HG03196 (cell line): ENCODE results near the gene CROCC2.

ENCODE experiments used
- ATAC-seq: cut with Tn5 transposase; IDR thresholded peaks from one replicate; pipeline ENCODE4 v1.9.1; 2021; ENCODE audit not compliant: unreplicated experiment

CROCC2 gene

DNA sequence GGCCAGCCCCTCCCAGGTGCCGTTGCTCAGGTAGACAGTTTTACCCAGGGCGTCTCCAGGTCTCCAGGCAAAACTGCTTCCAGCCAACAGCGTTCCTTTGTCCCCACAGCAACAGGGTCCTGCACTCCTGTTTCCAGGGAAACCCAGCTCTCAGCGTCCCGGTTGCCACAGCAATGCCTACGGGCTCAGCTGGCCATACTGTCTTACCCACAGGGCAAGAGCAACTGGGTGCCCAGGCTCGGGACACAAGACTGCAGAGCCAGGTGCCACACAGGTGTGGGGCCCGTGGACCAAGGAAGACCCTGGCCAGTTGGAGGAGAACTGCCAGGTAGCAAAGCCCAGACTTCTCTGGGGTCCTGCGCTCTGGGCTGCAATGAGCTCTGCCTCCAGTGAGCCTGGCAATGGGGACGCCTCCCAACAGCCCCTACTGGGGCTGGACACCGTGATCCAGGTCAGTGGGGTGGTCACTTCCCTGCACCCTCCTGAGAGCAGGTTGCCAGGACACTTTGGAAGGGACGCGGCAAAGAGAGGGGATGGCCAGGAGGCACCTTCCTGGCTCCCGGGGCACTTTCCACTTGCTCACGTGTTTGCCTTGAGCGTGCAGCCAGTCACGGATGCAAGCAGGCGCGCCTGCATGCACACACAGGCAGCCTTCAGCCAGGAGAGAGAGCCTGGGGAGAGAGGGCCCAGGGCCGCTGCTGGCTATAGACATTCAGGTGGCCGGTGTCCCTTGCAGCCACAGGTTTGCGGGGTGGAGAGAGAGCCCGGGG lies at the start of gene CROCC2:
TSS of gene CROCC2 (plus strand) at position 196 of the 770 bp plus-strand sequence. CDS start at position 374, 178 bp downstream.
- ATAC-seq: no peak

DNA sequence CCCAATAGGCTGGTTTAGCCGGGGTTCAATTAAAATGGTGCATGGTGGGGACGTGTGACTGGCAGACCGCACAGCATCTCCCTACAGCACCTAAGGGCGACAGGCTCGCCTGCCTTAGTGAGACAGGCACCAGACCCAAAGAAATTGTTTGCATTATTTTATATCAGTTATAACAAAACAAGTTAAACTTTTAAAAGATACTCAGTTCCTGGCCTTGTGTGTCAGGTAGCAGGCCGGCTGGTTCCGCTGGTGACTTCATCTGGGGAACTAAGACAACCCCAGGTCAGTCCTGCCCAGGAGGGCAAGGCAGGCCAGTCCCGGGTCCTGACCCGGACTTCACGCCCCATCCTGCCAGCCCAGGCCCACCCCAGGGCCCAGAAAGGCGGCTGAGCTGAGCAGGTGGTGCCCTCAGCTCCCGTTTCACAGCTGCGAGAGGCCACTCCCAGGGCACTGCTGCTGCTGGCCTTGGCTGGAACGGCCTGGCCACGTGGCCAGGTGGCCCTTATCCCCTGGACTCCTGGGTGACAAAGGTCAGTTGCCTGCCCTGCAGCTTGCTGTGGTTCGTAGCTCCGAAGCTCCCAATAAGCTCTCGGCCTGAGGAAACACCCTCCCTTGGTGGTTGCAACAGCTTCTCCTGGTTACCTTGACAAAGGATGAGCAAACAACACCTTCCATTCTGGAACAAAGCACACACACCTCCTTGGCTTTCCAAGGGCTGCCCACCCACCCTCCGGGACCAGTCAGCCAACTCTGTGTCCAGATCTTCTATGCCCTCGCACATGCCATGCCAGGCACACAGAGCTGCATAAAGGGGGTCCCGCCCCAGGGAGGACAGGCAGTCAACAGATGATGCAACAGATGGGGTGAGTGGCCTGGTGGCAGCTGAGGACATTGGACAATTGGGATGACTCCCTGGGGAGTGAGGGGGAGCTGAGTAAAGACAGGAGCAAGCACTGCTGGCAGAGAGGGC lies 48.8 kb upstream of the CROCC2 start:
- no peak for ATAC-seq

GRCh38 chr2:240858321-240858720 lies 47.8 kb upstream of the CROCC2 start:
- ATAC-seq: no peak

GRCh38 chr2:240858871-240859270 lies 47.3 kb upstream of the CROCC2 start:
- ATAC-seq: no peak

- no peak for ATAC-seq
Observed at GRCh38 chr2:240861547-240861946, 44.6 kb upstream of the CROCC2 start.

DNA sequence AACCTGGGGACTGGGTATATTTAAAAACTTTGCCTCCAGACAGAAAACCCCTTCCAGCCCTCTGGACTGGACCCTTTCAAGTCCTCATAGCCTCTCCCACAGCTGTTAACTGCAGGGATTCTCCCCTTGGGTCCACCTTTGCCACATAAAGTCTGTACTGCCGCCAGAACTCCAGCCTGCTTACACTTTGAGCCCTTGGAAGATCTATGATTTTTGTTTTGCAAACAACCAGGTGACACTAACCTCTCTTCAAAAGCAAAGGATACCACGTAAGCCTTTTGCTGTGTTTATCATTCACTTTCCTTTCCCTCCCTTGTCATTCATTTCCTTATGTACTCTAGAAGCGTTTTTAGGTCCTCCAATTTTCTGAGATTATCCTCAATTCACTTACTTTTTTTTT lies 41.7 kb upstream of the CROCC2 start:
- no peak for ATAC-seq

DNA sequence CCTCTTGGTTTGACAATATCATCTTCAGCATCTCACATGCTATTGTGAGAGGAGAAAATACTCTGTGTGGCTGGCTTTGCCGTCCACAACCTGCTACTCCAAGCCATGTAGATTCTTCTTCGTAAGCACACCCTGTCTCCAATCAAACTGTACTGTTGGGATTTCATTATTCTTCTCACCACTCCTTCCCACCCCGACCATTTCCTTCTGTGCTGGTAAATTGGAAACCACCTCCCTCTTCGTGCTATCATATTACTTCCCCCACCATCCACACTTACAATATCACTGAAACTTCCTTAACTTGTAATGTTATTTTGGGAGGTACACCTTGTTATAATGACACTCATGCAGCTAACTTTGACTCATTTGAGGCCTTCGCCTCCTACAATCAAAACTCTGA lies 40.7 kb upstream of the CROCC2 start:
- ATAC-seq: no peak

- ATAC-seq: no peak
Observed at GRCh38 chr2:240868286-240869108, 37.6 kb upstream of the CROCC2 start, which contains the start of gene AGXT. Gene AGXT, plus strand, starts transcription at chr2:240868824. Its CDS starts 42 bp downstream, at chr2:240868866.

- no peak for ATAC-seq
Observed at GRCh38 chr2:240869109-240869955, 36.8 kb upstream of the CROCC2 start.

- ATAC-seq: no peak
Observed at GRCh38 chr2:240869956-240870875, 35.9 kb upstream of the CROCC2 start.

- ATAC-seq: no peak
Observed at GRCh38 chr2:240871071-240871958, 34.8 kb upstream of the CROCC2 start.

DNA sequence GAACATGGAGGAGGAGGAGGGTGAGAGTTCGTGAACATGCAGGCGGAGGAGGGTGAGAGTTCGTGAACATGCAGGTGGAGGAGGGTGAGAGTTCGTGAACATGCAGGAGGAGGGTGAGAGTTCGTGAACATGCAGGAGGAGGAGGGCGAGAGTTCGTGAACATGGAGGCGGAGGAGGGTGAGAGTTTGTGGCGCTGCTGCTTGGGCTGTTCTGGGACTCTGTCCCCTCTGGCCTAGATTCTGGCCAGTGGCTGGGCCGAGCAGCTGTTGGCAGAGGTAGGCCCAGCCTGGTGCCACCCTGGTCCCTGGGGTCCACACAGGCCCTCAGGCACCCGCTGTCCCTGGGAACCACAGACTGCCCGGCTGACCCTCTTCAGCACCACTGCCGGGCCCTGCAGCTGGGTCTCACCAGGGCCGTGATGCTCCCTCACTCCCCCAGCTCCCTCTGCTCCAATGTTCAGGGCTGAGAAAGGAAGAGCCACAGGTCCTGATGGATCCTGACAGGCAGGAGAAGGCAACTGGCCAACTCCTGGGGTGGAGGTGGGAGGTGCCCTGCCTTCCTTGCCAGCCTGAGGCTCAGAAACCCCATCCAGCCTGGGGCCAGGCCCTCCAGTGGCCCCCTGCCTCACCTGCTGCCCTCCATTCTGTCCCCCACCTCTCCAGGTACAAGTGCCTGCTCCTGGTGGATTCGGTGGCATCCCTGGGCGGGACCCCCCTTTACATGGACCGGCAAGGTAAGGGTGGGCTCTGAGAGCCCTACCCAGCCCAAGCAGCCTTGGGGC lies 33.6 kb upstream of the CROCC2 start:
- ATAC-seq: no peak

GRCh38 chr2:240873098-240873788 lies 32.9 kb upstream of the CROCC2 start:
- ATAC-seq: no peak

DNA sequence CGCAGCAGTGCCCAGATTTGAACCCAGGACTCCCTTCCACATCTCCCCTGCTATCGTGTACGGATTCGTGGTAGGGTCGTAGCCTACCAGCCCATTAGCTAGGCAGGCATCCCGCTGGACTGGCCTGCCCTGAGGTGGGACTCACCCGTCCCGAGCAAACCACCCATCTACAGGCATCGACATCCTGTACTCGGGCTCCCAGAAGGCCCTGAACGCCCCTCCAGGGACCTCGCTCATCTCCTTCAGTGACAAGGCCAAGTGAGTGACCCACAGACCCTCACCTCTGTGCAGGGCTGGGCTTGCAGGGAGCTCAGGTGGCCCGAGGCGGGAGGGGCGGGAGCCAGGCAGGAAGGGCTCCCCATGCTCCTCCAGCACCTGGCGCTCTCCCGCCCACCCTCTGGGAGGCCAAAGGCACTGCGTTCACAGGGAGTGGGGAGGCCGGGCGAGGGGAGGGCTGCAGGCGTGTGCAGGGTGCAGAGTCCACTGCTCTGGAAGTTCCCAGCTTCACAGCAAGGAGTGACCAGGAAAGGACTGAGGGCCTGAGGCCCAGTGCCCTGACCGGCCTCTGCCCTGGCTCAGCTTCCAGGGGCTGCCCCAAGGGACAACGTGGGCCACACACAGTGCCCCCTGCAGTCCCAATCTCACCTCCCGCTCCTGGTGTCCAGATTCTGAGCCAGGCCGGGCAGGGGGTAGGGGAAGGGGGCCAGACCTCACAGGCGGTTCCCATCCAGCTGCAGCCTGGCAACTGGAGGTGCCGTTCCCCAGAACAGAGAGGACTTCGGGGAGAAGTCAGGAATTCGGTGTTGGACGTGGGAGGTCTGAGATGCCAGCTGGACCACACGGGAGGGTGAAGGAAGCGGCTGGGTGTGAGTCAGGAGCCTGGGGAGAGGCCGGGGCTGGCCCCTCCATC lies 32.1 kb upstream of the CROCC2 start:
- no peak for ATAC-seq

DNA sequence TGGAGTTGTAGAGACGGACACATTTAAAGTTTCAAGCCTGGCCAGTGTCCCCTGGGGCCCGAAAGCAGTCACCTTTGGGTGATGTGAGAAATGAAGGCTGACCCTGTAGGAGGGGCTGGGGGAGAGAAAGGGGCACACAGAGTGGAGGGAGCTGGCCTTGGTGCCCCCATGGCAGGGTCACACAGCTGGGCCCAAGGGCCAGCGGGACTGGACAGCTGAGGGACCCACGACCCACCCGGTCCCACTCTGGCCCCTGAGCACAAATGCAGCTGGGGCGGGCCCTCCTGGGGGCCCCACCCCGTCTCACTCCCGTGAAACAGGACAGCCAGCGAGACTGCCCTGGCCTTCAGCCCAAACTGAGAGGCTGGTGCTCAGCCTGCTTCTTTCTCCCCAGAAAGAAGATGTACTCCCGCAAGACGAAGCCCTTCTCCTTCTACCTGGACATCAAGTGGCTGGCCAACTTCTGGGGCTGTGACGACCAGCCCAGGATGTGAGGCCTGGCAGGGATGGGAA lies 31.4 kb upstream of the CROCC2 start:
- ATAC-seq: no peak
